OCI-LY3 (cell line): ENCODE measurements around the gene ARHGAP40.

ENCODE experiments used
- H2AFZ ChIP-seq: fragments of 200-600, 300-600 bp; shearing (Covaris generic); 2 replicates; pipeline ENCODE4 v1.6.0; 2014; ENCODE audit warnings: antibody characterized with exemption, low read depth, low read length
- H3K27ac ChIP-seq: fragments of 200-600, 300-600 bp; sonication (generic); 2 replicates; pipeline ENCODE4 v1.5.1; 2014; ENCODE audit warnings: mild to moderate bottlenecking, low read length, moderate library complexity, mixed read lengths
- H3K27me3 ChIP-seq: fragments of 200-600, 300-600 bp; sonication (generic); 2 replicates; pipeline ENCODE4 v1.6.1; 2014; ENCODE audit warnings: low read depth, low read length, mixed read lengths
- H3K36me3 ChIP-seq: fragments of 200-600, 300-600 bp; sonication (generic); replicated peaks from 2 replicates; pipeline ENCODE3; 2014; ENCODE audit warnings: low read depth, low read length, mixed read lengths
- H3K4me1 ChIP-seq: fragments of 300-600, 200-600 bp; sonication (generic); 2 replicates; pipeline ENCODE4 v1.6.1; 2014; ENCODE audit warnings: low read length, mixed read lengths
- H3K4me2 ChIP-seq: fragments of 200-600, 300-600 bp; sonication (generic); 2 replicates; pipeline ENCODE4 v1.6.1; 2014; ENCODE audit warnings: low read length, mixed read lengths
- H3K4me3 ChIP-seq: fragments of 300-600, 200-600 bp; sonication (generic); 2 replicates; pipeline ENCODE4 v1.5.1; 2014; ENCODE audit warnings: antibody characterized with exemption, mild to moderate bottlenecking, low read length, moderate library complexity
- H3K79me2 ChIP-seq: fragments of 300-600, 200-600 bp; shearing (Covaris generic); 2 replicates; pipeline ENCODE4 v1.6.1; 2014; ENCODE audit warnings: mild to moderate bottlenecking, low read length, mixed read lengths
- H3K9ac ChIP-seq: fragments of 300-600, 200-600 bp; shearing (Covaris generic); 2 replicates; pipeline ENCODE4 v1.6.0; 2014; ENCODE audit warnings: mild to moderate bottlenecking, low read length, moderate library complexity
- H3K9me3 ChIP-seq: fragments of 200-600, 300-600 bp; shearing (Covaris generic); 2 replicates; pipeline ENCODE4 v1.6.1; 2014; ENCODE audit warnings: low read length, mixed read lengths; ENCODE audit not compliant: insufficient read depth
- H4K20me1 ChIP-seq: fragments of 200-600, 300-600 bp; sonication (generic); 2 replicates; pipeline ENCODE4 v1.6.1; 2016; ENCODE audit warnings: low read length, mixed read lengths; ENCODE audit not compliant: insufficient read depth
- EZH2phosphoT487 ChIP-seq: fragments of 200-600 bp; shearing (Covaris generic); IDR thresholded peaks from 2 replicates; pipeline ENCODE4 v1.6.1; 2018; ENCODE audit warnings: antibody characterized with exemption, mixed run types, low read depth
- TF ChIP-seq, protein P1 (sequence below): fragments of 200-600, 300-600 bp; sonication (generic); IDR thresholded peaks from 2 replicates; pipeline ENCODE4 v1.5.1; 2014; ENCODE audit warnings: antibody characterized with exemption, low read length, low read depth

Gene ARHGAP40

DNA sequence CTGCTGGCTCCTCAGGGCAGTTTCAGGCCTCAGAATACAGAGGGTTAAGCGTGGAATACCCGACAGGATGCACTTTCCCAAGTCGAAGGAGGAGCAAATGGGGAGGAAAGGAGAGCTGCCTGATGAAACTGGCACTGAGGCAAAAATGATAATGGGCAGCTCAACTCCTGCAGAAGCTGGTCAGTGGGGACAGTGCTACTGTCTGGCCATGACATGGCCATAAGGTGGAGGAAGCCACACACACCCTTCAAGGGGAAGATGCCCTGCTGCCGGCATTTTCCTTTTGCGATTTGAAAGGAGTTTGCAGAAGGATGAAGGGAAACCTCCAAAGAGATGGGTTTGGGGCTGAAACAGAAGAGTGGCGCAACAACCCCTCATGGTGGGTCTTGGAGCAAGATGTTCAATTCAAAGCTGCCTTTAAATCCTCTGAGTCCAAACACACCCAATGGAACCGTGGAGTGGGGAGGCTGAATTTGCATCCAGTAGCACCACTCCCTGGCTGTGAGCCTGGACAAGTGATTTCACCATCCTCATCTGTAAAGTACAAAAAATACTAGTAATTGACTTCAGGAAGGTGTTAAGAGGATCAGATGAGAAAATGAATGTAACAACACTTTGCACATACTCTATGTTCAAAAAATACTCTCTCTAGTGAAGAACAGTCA, 17.4 kb upstream of the ARHGAP40 start:
- Histone ChIP-seq H3K9ac (no peak overlapping the region), H4K20me1 (no peaks in the 10 kb centered on the region; the same call in 1 of the 2 replicates), H3K9me3 (no peaks in the 10 kb centered on the region), H3K4me1 (no peaks in the 10 kb centered on the region), H2AFZ (no peak overlapping the region), H3K27ac (no peak overlapping the region), H3K79me2 (no peaks in the 10 kb centered on the region), H3K27me3 (no peaks in the 10 kb centered on the region), H3K4me2 (no peak overlapping the region), H3K4me3 (no peak overlapping the region), H3K36me3 (no peaks in the 10 kb centered on the region)
- TF ChIP-seq, protein P1, sequence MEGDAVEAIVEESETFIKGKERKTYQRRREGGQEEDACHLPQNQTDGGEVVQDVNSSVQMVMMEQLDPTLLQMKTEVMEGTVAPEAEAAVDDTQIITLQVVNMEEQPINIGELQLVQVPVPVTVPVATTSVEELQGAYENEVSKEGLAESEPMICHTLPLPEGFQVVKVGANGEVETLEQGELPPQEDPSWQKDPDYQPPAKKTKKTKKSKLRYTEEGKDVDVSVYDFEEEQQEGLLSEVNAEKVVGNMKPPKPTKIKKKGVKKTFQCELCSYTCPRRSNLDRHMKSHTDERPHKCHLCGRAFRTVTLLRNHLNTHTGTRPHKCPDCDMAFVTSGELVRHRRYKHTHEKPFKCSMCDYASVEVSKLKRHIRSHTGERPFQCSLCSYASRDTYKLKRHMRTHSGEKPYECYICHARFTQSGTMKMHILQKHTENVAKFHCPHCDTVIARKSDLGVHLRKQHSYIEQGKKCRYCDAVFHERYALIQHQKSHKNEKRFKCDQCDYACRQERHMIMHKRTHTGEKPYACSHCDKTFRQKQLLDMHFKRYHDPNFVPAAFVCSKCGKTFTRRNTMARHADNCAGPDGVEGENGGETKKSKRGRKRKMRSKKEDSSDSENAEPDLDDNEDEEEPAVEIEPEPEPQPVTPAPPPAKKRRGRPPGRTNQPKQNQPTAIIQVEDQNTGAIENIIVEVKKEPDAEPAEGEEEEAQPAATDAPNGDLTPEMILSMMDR = no peak
- no peak for TF ChIP-seq EZH2phosphoT487

DNA sequence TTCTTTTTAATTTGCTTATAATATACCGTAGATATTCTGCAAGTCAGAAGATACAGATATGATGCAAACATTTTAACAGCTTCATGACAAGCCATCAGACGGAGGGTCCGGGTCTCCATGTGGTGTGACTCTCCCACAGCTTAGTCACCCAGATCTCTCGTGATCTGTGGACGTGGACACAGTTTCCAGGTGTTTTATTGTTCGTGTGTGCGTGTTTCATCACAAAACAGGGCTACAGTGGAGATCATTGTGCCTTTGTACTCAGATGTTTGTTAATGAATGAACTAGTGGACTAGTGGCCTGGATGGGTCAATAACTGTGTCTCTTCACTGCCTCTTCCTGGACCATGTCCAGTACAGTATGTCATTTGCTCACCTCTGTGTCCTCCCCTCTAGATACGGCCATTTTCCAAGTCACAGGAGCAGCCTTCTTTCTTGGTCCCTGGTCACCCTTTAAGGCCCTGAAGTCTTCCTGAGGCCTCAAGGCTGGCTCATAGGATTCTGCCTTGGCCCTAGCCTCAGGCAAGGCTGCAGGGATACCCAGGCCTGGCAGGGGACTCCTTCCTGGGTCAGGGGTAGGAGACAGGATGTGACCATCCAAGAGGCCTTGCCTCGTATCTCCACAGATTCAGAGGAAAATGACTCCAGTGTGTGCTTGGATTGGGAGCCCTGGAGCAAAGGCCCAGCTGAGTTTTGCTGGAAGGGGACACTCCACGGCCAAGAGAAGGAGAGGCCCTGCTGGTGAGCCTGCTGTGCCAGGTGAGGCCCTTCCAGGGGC, 16.0 kb upstream of the ARHGAP40 start:
- Histone ChIP-seq H2AFZ (no peak overlapping the region), H3K27me3 (no peaks in the 10 kb centered on the region), H3K79me2 (no peaks in the 10 kb centered on the region), H3K4me1 (no peaks in the 10 kb centered on the region), H3K9me3 (no peaks in the 10 kb centered on the region), H3K27ac (no peak overlapping the region), H3K4me3 (no peak overlapping the region), H3K9ac (no peak overlapping the region), H4K20me1 (no peaks in the 10 kb centered on the region; the same call in 1 of the 2 replicates), H3K4me2 (no peak overlapping the region), H3K36me3 (no peaks in the 10 kb centered on the region)
- TF ChIP-seq, protein P1 = no peak
- TF ChIP-seq EZH2phosphoT487 = no peak

DNA sequence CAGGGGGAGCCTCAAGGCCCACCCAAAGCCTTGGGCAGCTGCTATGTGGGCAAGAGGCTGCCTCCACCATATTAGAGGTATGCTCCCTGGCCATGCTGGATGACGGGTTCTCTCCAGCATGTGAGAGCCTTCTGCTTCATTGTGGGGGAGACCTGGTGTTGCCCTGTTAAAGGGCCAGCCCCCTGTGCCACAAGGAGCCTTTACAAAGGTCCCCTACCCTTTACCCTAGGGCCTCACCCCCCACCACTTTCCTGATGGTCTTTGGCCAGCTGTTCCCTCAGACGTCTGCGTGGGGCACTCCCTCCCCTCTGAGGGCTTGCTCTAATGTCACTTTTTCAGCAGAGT, 15.5 kb upstream of the ARHGAP40 start:
- no peak overlapping the region for H3K27ac ChIP-seq
- H3K4me2 ChIP-seq = no peak overlapping the region
- no peaks in the 10 kb centered on the region for H3K9me3 ChIP-seq
- TF ChIP-seq EZH2phosphoT487 = no peak
- TF ChIP-seq, protein P1 = no peak
- no peaks in the 10 kb centered on the region for H3K79me2 ChIP-seq
- no peaks in the 10 kb centered on the region for H3K36me3 ChIP-seq
- H3K4me1 ChIP-seq = no peaks in the 10 kb centered on the region
- no peak overlapping the region for H2AFZ ChIP-seq
- H3K27me3 ChIP-seq = no peaks in the 10 kb centered on the region
- no peaks in the 10 kb centered on the region; the same call in 1 of the 2 replicates for H4K20me1 ChIP-seq
- H3K9ac ChIP-seq = no peak overlapping the region
- no peak overlapping the region for H3K4me3 ChIP-seq

DNA sequence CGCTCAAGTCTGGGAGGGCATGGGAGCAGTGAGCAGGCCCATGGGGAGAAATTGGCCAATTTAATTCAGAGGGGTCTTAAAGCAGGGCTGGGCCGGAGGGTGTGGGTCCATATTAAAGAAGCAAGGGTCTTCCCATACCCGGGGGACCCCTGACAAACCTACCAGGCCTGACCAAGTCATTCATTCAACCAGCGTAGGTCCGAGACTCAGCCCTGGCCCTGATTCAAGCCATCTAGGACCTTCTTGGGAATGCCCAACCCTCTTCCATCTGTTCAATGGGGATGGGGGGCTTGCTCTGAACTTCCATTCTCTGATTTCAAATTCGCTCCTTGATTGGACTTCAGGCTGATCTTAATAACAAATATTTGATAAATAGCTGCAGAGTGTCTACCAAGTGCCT, 13.3 kb upstream of the ARHGAP40 start:
- H3K36me3 ChIP-seq = no peaks in the 10 kb centered on the region
- H3K4me2 ChIP-seq = no peak overlapping the region
- H3K4me3 ChIP-seq = no peak overlapping the region
- no peaks in the 10 kb centered on the region for H3K27me3 ChIP-seq
- no peaks in the 10 kb centered on the region for H3K79me2 ChIP-seq
- peaks cover 2% of the 10 kb centered on the region; the same call in 1 of the 2 replicates for H3K4me1 ChIP-seq
- no peaks in the 10 kb centered on the region; the same call in 1 of the 2 replicates for H4K20me1 ChIP-seq
- H3K27ac ChIP-seq = no peak overlapping the region
- no peaks in the 10 kb centered on the region for H3K9me3 ChIP-seq
- H2AFZ ChIP-seq = no peak overlapping the region
- no peak overlapping the region for H3K9ac ChIP-seq
- no peak for TF ChIP-seq EZH2phosphoT487
- TF ChIP-seq, protein P1 = no peak
